Smooth muscle cell (in vitro differentiated cells): ENCODE measurements around the gene FANCG. TPM values are rescaled to one million over a fixed set of nuclear protein-coding genes. Genes with fewer than 3 reads are reported as not detected.

Experiments
- DNase-seq: peaks from one replicate; lab custom pipeline; 2025; ENCODE audit not compliant: unreplicated experiment; lab: John Stamatoyannopoulos, UW
- H2AFZ ChIP-seq: fragments of 200-600 bp; sonication (generic); 2 replicates; pipeline ENCODE4 v1.6.0; 2016; ENCODE audit warnings: antibody characterized with exemption, low read depth, mild to moderate bottlenecking
- H3F3A ChIP-seq: fragments of 200-600 bp; sonication (generic); 2 replicates; pipeline ENCODE4 v1.6.0; 2017; ENCODE audit warnings: antibody characterized with exemption, low read depth
- H3K27ac ChIP-seq: fragments of 200-600 bp; sonication (generic); 2 replicates; pipeline ENCODE4 v1.5.1; 2016; ENCODE audit warnings: low read depth, mild to moderate bottlenecking
- H3K27me3 ChIP-seq: fragments of 200-600 bp; sonication (generic); 2 replicates; pipeline ENCODE4 v1.6.1; 2016; ENCODE audit warnings: low read depth, mild to moderate bottlenecking
- H3K36me3 ChIP-seq: fragments of 200-600 bp; sonication (generic); 2 replicates; pipeline ENCODE4 v1.5.1; 2016; ENCODE audit warnings: low read depth
- H3K4me1 ChIP-seq: fragments of 200-600 bp; sonication (generic); 2 replicates; pipeline ENCODE4 v1.5.1; 2016; ENCODE audit warnings: low read depth
- H3K4me2 ChIP-seq: fragments of 200-600 bp; sonication (generic); 2 replicates; pipeline ENCODE4 v1.6.0; 2016; ENCODE audit warnings: mild to moderate bottlenecking
- H3K4me3 ChIP-seq: fragments of 200-600 bp; sonication (generic); 2 replicates; pipeline ENCODE4 v1.5.1; 2016; ENCODE audit warnings: mild to moderate bottlenecking
- H3K79me2 ChIP-seq: fragments of 200-600 bp; sonication (generic); 2 replicates; pipeline ENCODE4 v1.6.0; 2016; ENCODE audit warnings: low read depth, mild to moderate bottlenecking
- H3K9ac ChIP-seq: fragments of 200-600 bp; sonication (generic); 2 replicates; pipeline ENCODE4 v1.6.0; 2016; ENCODE audit warnings: low read depth
- H3K9me3 ChIP-seq: fragments of 200-600 bp; sonication (generic); replicated peaks from 2 replicates; pipeline ENCODE4 v1.5.1; 2016; ENCODE audit warnings: low read depth
- H4K20me1 ChIP-seq: fragments of 200-600 bp; sonication (generic); 2 replicates; pipeline ENCODE4 v1.6.0; 2016; ENCODE audit warnings: low read depth
- WGBS: methylation state at CpG from one replicate; pipeline ENCODE4 v1.1.7; 2016; ENCODE audit warnings: low lambda C conversion rate; 5-methylcytosine and 5-hydroxymethylcytosine counted together
- polyA plus RNA-seq: library from polyadenylated mRNA; unstranded; fragments of >200 nt; fragmentation: Nextera tagmentation; extraction: Ambion mirVana; gene quantifications from 2 replicates; pipeline ENCODE4 v1.2.1, GENCODE V29; 2016
- total RNA-seq: library from RNA; depleted of rRNA; stranded (reverse); fragments of >200 nt; gene quantifications from 2 replicates; pipeline ENCODE4 v1.2.3, GENCODE V29; 2014
- TF ChIP-seq, protein P1 (sequence below): fragments of 200-600 bp; sonication (generic); IDR thresholded peaks from 2 replicates; pipeline ENCODE4 v1.5.1; 2017; ENCODE audit warnings: borderline replicate concordance, mild to moderate bottlenecking, antibody characterized with exemption; ENCODE audit not compliant: insufficient read depth, poor library complexity, severe bottlenecking

FANCG gene
- total and polyA plus RNA-seq, 2 experiments from 2014 or later = 13.0 to 19.0 TPM

- no peak overlapping the region for H3K9ac ChIP-seq
- WGBS = 94% methylated on average over 4 of the region's 4 CpGs
Measured at GRCh38 chr9:35076848-35077247, 2.9 kb downstream of the FANCG start.

GRCh38 chr9:35075358-35075757 is 4.4 kb downstream of the FANCG start:
- H3K4me3 ChIP-seq = no peak overlapping the region
- H3K79me2 ChIP-seq = peaks cover 41% of the 10 kb centered on the region
- H3K4me1 ChIP-seq = peaks cover 23% of the 10 kb centered on the region
- no peak overlapping the region for H3K4me2 ChIP-seq
- no peaks in the 10 kb centered on the region for H3K36me3 ChIP-seq
- TF ChIP-seq, protein P1, sequence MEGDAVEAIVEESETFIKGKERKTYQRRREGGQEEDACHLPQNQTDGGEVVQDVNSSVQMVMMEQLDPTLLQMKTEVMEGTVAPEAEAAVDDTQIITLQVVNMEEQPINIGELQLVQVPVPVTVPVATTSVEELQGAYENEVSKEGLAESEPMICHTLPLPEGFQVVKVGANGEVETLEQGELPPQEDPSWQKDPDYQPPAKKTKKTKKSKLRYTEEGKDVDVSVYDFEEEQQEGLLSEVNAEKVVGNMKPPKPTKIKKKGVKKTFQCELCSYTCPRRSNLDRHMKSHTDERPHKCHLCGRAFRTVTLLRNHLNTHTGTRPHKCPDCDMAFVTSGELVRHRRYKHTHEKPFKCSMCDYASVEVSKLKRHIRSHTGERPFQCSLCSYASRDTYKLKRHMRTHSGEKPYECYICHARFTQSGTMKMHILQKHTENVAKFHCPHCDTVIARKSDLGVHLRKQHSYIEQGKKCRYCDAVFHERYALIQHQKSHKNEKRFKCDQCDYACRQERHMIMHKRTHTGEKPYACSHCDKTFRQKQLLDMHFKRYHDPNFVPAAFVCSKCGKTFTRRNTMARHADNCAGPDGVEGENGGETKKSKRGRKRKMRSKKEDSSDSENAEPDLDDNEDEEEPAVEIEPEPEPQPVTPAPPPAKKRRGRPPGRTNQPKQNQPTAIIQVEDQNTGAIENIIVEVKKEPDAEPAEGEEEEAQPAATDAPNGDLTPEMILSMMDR = no peak
- H3K27me3 ChIP-seq = peaks cover 4% of the 10 kb centered on the region
- H2AFZ ChIP-seq = no peak overlapping the region
- H3K9me3 ChIP-seq = no peaks in the 10 kb centered on the region
- peaks cover 20% of the 10 kb centered on the region for H4K20me1 ChIP-seq
- DNase-seq = no peak
- no peak overlapping the region for H3K27ac ChIP-seq
- H3K9ac ChIP-seq = no peak overlapping the region
- WGBS = 96% methylated on average over 4 of the region's 4 CpGs
- peaks cover 16% of the 10 kb centered on the region for H3F3A ChIP-seq

More at GRCh38 chr9:35076848-35077247, 2.9 kb downstream of the FANCG start:
- no peak for DNase-seq
- H3F3A ChIP-seq = peaks cover 10% of the 10 kb centered on the region
- peaks cover 4% of the 10 kb centered on the region for H3K27me3 ChIP-seq
- no peaks in the 10 kb centered on the region for H3K36me3 ChIP-seq
- H3K27ac ChIP-seq = no peak overlapping the region
- no peak overlapping the region for H3K4me3 ChIP-seq
- H3K9me3 ChIP-seq = no peaks in the 10 kb centered on the region
- no peak overlapping the region for H2AFZ ChIP-seq
- H3K4me2 ChIP-seq = no peak overlapping the region
- peaks cover 16% of the 10 kb centered on the region for H3K4me1 ChIP-seq
- TF ChIP-seq, protein P1 = no peak
- H3K79me2 ChIP-seq = peaks cover 26% of the 10 kb centered on the region
- peaks cover 5% of the 10 kb centered on the region for H4K20me1 ChIP-seq

DNA sequence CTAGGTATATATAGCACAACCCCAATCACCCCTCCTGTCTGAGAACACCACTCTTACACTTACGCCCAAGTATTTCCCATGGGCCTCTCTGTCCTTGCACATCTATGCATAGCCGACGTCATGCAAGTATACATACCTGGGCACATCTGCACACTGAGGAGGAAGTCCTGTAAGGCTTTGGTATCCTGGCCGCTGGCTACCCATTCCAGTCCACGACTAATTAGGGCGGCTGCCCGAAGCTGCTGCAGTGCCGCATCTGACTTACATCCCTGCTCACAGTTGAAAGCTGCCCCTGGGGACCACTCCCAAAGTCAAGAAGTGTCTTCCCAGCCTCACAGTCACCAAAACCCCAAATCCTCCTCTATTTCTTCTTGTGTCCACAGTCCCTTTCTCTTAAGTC is 5.0 kb downstream of the FANCG start:
- Histone ChIP-seq H3K79me2 (peaks cover 46% of the 10 kb centered on the region), H3F3A (peaks cover 10% of the 10 kb centered on the region), H3K4me1 (peaks cover 28% of the 10 kb centered on the region), H3K9me3 (no peaks in the 10 kb centered on the region), H3K4me2 (no peak overlapping the region), H3K27ac (no peak overlapping the region), H3K4me3 (no peak overlapping the region), H4K20me1 (peaks cover 25% of the 10 kb centered on the region), H3K36me3 (no peaks in the 10 kb centered on the region), H3K9ac (no peak overlapping the region), H3K27me3 (peaks cover 4% of the 10 kb centered on the region), H2AFZ (no peak overlapping the region)
- TF ChIP-seq, protein P1 = no peak
- no peak for DNase-seq
- WGBS = 96% methylated on average over 8 of the region's 8 CpGs

DNA sequence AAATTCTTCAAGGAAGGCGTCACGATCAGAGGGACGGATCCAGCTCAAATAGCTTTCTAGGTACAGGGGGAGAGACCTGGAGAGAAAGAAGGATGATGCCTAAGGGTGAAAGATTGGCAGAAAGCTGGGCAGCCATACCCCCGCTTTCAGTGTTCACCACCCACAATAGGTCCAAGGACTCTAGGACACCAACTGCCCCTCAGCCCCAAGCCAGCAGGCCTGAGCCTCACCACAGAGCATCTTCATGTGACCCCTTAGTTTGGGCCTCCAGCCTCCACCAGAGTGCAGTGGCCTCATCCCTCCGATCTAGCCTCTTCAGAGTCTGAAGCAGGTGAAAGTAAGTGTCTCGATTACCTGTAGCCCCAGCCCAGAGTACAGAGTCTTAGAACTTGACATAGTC is 5.6 kb downstream of the FANCG start:
- Histone ChIP-seq H3K4me3 (no peak overlapping the region), H3K4me1 (peaks cover 32% of the 10 kb centered on the region), H4K20me1 (peaks cover 32% of the 10 kb centered on the region), H3K4me2 (no peak overlapping the region), H3F3A (peaks cover 6% of the 10 kb centered on the region), H3K27ac (no peak overlapping the region), H3K79me2 (peaks cover 53% of the 10 kb centered on the region), H3K9ac (no peak overlapping the region), H3K36me3 (no peaks in the 10 kb centered on the region), H3K27me3 (peaks cover 4% of the 10 kb centered on the region), H2AFZ (no peak overlapping the region), H3K9me3 (no peaks in the 10 kb centered on the region)
- TF ChIP-seq, protein P1 = no peak
- no peak for DNase-seq
- WGBS = 99% methylated on average over 6 of the region's 6 CpGs
